CD4-positive, CD25-positive, alpha-beta regulatory T cell (primary cell): ENCODE measurements around the gene BBS2. TPM values are rescaled to one million over a fixed set of nuclear protein-coding genes. Genes with fewer than 3 reads are reported as not detected.
A peak's percentile ranks its signal among the peaks of the same experiment; 100 is the strongest.

Experiments used
- ATAC-seq, 2 donors: fragments of 150-1000 bp; cut with Tn5 transposase; one replicate each; pipeline ENCODE4 v1.10.0; 2021; ENCODE audit warnings: low read depth in 2 of 2, moderate number of reproducible peaks in 2 of 2, moderate library complexity in 1 of 2
- DNase-seq, 3 donors: peaks; one replicate each; pipeline versions ENCODE4 v3.0.0 to v3.0.0-alpha.2; 2012 to 2022; ENCODE audit warnings: mixed read lengths in 1 of 3
- H3K27ac ChIP-seq: one replicate; pipeline ENCODE4 v1.7.0; 2013; ENCODE audit warnings: mild to moderate bottlenecking, low read length; ENCODE audit not compliant: insufficient read depth, poor library complexity, severe bottlenecking
- H3K27me3 ChIP-seq: one replicate; pipeline ENCODE4 v1.7.0; 2013; ENCODE audit warnings: low read length; ENCODE audit not compliant: control insufficient read depth, insufficient read depth
- H3K36me3 ChIP-seq: one replicate; pipeline ENCODE4 v1.7.0; 2013; ENCODE audit warnings: mild to moderate bottlenecking, low read length, moderate library complexity; ENCODE audit not compliant: control insufficient read depth, insufficient read depth
- H3K4me1 ChIP-seq: 2 replicates; pipeline ENCODE4 v1.7.0; 2013; ENCODE audit warnings: mild to moderate bottlenecking, low read length; ENCODE audit not compliant: insufficient read depth, control insufficient read depth, poor library complexity, severe bottlenecking
- H3K4me3 ChIP-seq: one replicate; pipeline ENCODE4 v1.7.0; 2013; ENCODE audit warnings: low read depth, mild to moderate bottlenecking, low read length, moderate library complexity
- H3K9me3 ChIP-seq, 2 experiments: 1 replicate in 1 of 2; 2 replicates in 1 of 2; pipeline ENCODE4 v1.7.0; 2013; ENCODE audit warnings: low read length in 2 of 2, mild to moderate bottlenecking in 1 of 2, moderate library complexity in 1 of 2; ENCODE audit not compliant: control insufficient read depth in 2 of 2
- H3K27ac Mint-ChIP-seq, 3 donors: one replicate each; pipeline ENCODE4 v1.8.0; 2020 to 2022; ENCODE audit warnings: mild to moderate bottlenecking in 3 of 3, mixed read lengths in 3 of 3, moderate library complexity in 2 of 3
- H3K27me3 Mint-ChIP-seq: one replicate; pipeline ENCODE4 v1.8.0; 2022; ENCODE audit warnings: mild to moderate bottlenecking, mixed read lengths
- H3K36me3 Mint-ChIP-seq: one replicate; pipeline ENCODE4 v1.8.0; 2020; ENCODE audit warnings: mixed read lengths
- H3K4me1 Mint-ChIP-seq, 4 donors: one replicate each; pipeline ENCODE4 v1.8.0; 2020 to 2022; ENCODE audit warnings: mixed read lengths in 4 of 4, mild to moderate bottlenecking in 1 of 4
- H3K4me3 Mint-ChIP-seq, 4 donors: one replicate each; pipeline ENCODE4 v1.8.0; 2020 to 2022; ENCODE audit warnings: mild to moderate bottlenecking in 4 of 4, mixed read lengths in 4 of 4, moderate library complexity in 3 of 4
- H3K9me3 Mint-ChIP-seq, 7 donors: one replicate each; pipeline ENCODE4 v1.8.0; 2020 to 2022; ENCODE audit warnings: mixed read lengths in 7 of 7, mild to moderate bottlenecking in 3 of 7, moderate library complexity in 2 of 7
- polyA plus RNA-seq, 4 donors: library from polyadenylated mRNA; unstranded; fragments of 300-500 nt; fragmentation: Illumina TruSeq; gene quantifications; one replicate each; pipeline ENCODE4 v1.2.3, GENCODE V29; 2021
- total RNA-seq: library from RNA; stranded (reverse); gene quantifications from one replicate; pipeline ENCODE4 v1.2.3, GENCODE V29; 2022

The BBS2 gene
- total RNA-seq = 46.5 TPM
- 10 to 100 TPM; 24.8 to 39.2 (median 33.6) TPM for polyA plus RNA-seq

GRCh38 chr16:56519459-56520250 lies at the start of gene BBS2:
Gene BBS2, minus strand, starts transcription at chr16:56520024. Its CDS starts 162 bp downstream, at chr16:56519862.
- H3K4me3 Mint-ChIP-seq = peak within 1 kb of the TSS; percentile 86 to 90 (median 88)
- no peaks in the 10 kb centered on the region for H3K36me3 Mint-ChIP-seq
- Histone ChIP-seq H3K27ac (peak within 1 kb of the TSS; percentile 80), H3K4me3 (peak within 1 kb of the TSS; percentile 79), H3K27me3 (no peaks in the 10 kb centered on the region), H3K4me1 (peaks cover 28% of the 10 kb centered on the region), H3K9me3 (no peaks in the 10 kb centered on the region), H3K36me3 (no peaks in the 10 kb centered on the region)
- no peaks in the 10 kb centered on the region for H3K27me3 Mint-ChIP-seq
- DNase-seq (peak; percentile 85 to 92 (median 90)), ATAC-seq (peak; percentile 77 to 82)
- peaks cover 14 to 53% (median 34%) of the 10 kb centered on the region in 4 donors for H3K4me1 Mint-ChIP-seq
- H3K27ac Mint-ChIP-seq = peak within 1 kb of the TSS; percentile 87 to 91 (median 90)
- H3K9me3 Mint-ChIP-seq = peaks cover 0 to 2% (median 0%) of the 10 kb centered on the region in 7 donors

- H3K27me3 ChIP-seq = no peaks in the 10 kb centered on the region
- ATAC-seq = no peak
- no peaks in the 10 kb centered on the region for H3K4me1 ChIP-seq
- no peak within 1 kb of the TSS for H3K4me3 ChIP-seq
- H3K36me3 ChIP-seq = no peaks in the 10 kb centered on the region
- Mint-ChIP-seq H3K27ac (no peak within 1 kb of the TSS), H3K9me3 (no peaks in the 10 kb centered on the region), H3K36me3 (no peaks in the 10 kb centered on the region), H3K4me3 (no peak within 1 kb of the TSS), H3K27me3 (peaks cover 32% of the 10 kb centered on the region), H3K4me1 (peaks cover 0 to 7% (median 3%) of the 10 kb centered on the region in 4 donors)
- H3K9me3 ChIP-seq = no peaks in the 10 kb centered on the region
- no peak within 1 kb of the TSS for H3K27ac ChIP-seq
- DNase-seq = no peak
These were observed 45.1 kb upstream of the BBS2 start, which contains the start of gene MT4 for GRCh38 chr16:56564793-56565477. Gene MT4, plus strand, starts transcription at chr16:56565073. Its CDS starts 56 bp downstream, at chr16:56565129.

- no peaks in the 10 kb centered on the region for H3K9me3 ChIP-seq
- H3K4me3 ChIP-seq = no peak overlapping the region
- Mint-ChIP-seq H3K27me3 (peaks cover 38% of the 10 kb centered on the region), H3K9me3 (no peaks in the 10 kb centered on the region), H3K27ac (peak overlapping the region in 2 of 3 donors; percentile 12 to 13), H3K4me1 (peaks cover 0 to 4% (median 1%) of the 10 kb centered on the region in 4 donors), H3K36me3 (no peaks in the 10 kb centered on the region), H3K4me3 (no peak overlapping the region)
- ATAC-seq (no peak), DNase-seq (no peak)
- no peak overlapping the region for H3K27ac ChIP-seq
- H3K4me1 ChIP-seq = no peaks in the 10 kb centered on the region
- H3K27me3 ChIP-seq = peaks cover 3% of the 10 kb centered on the region
- H3K36me3 ChIP-seq = no peaks in the 10 kb centered on the region
These were observed 41.3 kb upstream of the BBS2 start for GRCh38 chr16:56561126-56561525.

GRCh38 chr16:56560447-56560846 lies 40.6 kb upstream of the BBS2 start:
- H3K27ac Mint-ChIP-seq = peak overlapping the region in 1 of 3 donors; percentile 12

GRCh38 chr16:56559109-56559508 lies 39.3 kb upstream of the BBS2 start:
- no peaks in the 10 kb centered on the region for H3K9me3 Mint-ChIP-seq
- no peak overlapping the region for H3K27ac ChIP-seq
- H3K36me3 Mint-ChIP-seq = no peaks in the 10 kb centered on the region
- peaks cover 43% of the 10 kb centered on the region for H3K27me3 Mint-ChIP-seq
- H3K4me1 ChIP-seq = no peaks in the 10 kb centered on the region
- H3K36me3 ChIP-seq = no peaks in the 10 kb centered on the region
- H3K9me3 ChIP-seq = no peaks in the 10 kb centered on the region
- no peak overlapping the region for H3K27ac Mint-ChIP-seq
- ATAC-seq = no peak
- H3K27me3 ChIP-seq = peaks cover 3% of the 10 kb centered on the region
- no peak for DNase-seq
- no peak overlapping the region for H3K4me3 ChIP-seq
- H3K4me3 Mint-ChIP-seq = no peak overlapping the region
- peaks cover 0 to 3% (median 0%) of the 10 kb centered on the region in 4 donors for H3K4me1 Mint-ChIP-seq

More at GRCh38 chr16:56560447-56560846, 40.6 kb upstream of the BBS2 start:
- H3K9me3 Mint-ChIP-seq = no peaks in the 10 kb centered on the region
- no peak overlapping the region for H3K27ac ChIP-seq
- H3K4me3 Mint-ChIP-seq = no peak overlapping the region
- H3K4me1 Mint-ChIP-seq = peaks cover 0 to 3% (median 0%) of the 10 kb centered on the region in 4 donors
- ATAC-seq = no peak
- peaks cover 3% of the 10 kb centered on the region for H3K27me3 ChIP-seq
- H3K4me3 ChIP-seq = no peak overlapping the region
- no peaks in the 10 kb centered on the region for H3K4me1 ChIP-seq
- H3K9me3 ChIP-seq = no peaks in the 10 kb centered on the region
- H3K36me3 Mint-ChIP-seq = no peaks in the 10 kb centered on the region
- DNase-seq = no peak
- no peaks in the 10 kb centered on the region for H3K36me3 ChIP-seq
- H3K27me3 Mint-ChIP-seq = peaks cover 38% of the 10 kb centered on the region

- Histone ChIP-seq H3K27me3 (peaks cover 3% of the 10 kb centered on the region), H3K4me1 (no peaks in the 10 kb centered on the region), H3K27ac (no peak overlapping the region), H3K9me3 (no peaks in the 10 kb centered on the region), H3K4me3 (no peak overlapping the region), H3K36me3 (no peaks in the 10 kb centered on the region)
- ATAC-seq = no peak
- no peak overlapping the region for H3K27ac Mint-ChIP-seq
- H3K4me3 Mint-ChIP-seq = no peak overlapping the region
- H3K36me3 Mint-ChIP-seq = no peaks in the 10 kb centered on the region
- H3K27me3 Mint-ChIP-seq = peaks cover 43% of the 10 kb centered on the region
- DNase-seq = no peak
- H3K4me1 Mint-ChIP-seq = peaks cover 0 to 3% (median 0%) of the 10 kb centered on the region in 4 donors
- no peaks in the 10 kb centered on the region for H3K9me3 Mint-ChIP-seq
These were observed 38.4 kb upstream of the BBS2 start for GRCh38 chr16:56558024-56558747.

- H3K36me3 Mint-ChIP-seq = no peaks in the 10 kb centered on the region
- DNase-seq (no peak), ATAC-seq (no peak)
- H3K27me3 Mint-ChIP-seq = peaks cover 49% of the 10 kb centered on the region
- H3K9me3 Mint-ChIP-seq = no peaks in the 10 kb centered on the region
- no peaks in the 10 kb centered on the region for H3K4me1 Mint-ChIP-seq
- Histone ChIP-seq H3K9me3 (no peaks in the 10 kb centered on the region), H3K27ac (no peak overlapping the region), H3K4me1 (no peaks in the 10 kb centered on the region), H3K4me3 (no peak overlapping the region), H3K27me3 (peaks cover 3% of the 10 kb centered on the region), H3K36me3 (no peaks in the 10 kb centered on the region)
- H3K27ac Mint-ChIP-seq = no peak overlapping the region
- no peak overlapping the region for H3K4me3 Mint-ChIP-seq
These were observed 34.6 kb upstream of the BBS2 start for GRCh38 chr16:56554441-56554840.
